Endothelial cell of umbilical vein (primary cell): ENCODE results near the gene LGI1. TPM values are rescaled to one million over a fixed set of nuclear protein-coding genes. Genes with fewer than 3 reads are reported as not detected.

Source experiments
- BruUV-seq: library from RNA; stranded (reverse); fragments of 400-500 nt; replicated peaks from 2 replicates; lab custom pipeline; 2021; lab: Mats Ljungman, UMichigan
- CTCF ChIA-PET: fragments of 300-600, 350-600 bp; sonication (Branson Sonifier 250); formaldehyde crosslinking; loops from one replicate; lab custom pipeline; 2021; ENCODE audit warnings: antibody characterized with exemption, inconsistent platforms; lab: Charles Lee
- POLR2A ChIA-PET: fragments of 300-600, 350-600 bp; sonication (Branson Sonifier 250); formaldehyde crosslinking; loops from one replicate; lab custom pipeline; 2021; ENCODE audit warnings: antibody characterized with exemption, inconsistent platforms; lab: Charles Lee
- DNase-seq: peaks from one replicate; pipeline ENCODE4 v3.0.0-alpha.2; 2011; ENCODE audit warnings: low read depth, low spot score
- FAIRE-seq: peaks from 2 replicates; lab custom pipeline; 2011; peaks lifted over from hg19 to GRCh38; lab: Jason Lieb, UNC
- H2AFZ ChIP-seq: 2 replicates; pipeline ENCODE4 v1.6.0; 2012; ENCODE audit warnings: low read depth, low read length, control low read depth, inconsistent platforms
- H3K27ac ChIP-seq: 2 replicates; pipeline ENCODE4 v1.5.1; 2011; ENCODE audit warnings: low read depth, mild to moderate bottlenecking, control low read depth, low read length, moderate library complexity; ENCODE audit not compliant: insufficient read depth
- H3K27me3 ChIP-seq, 2 experiments: 2 replicates each; pipeline versions ENCODE4 v1.6.0 to v1.6.1; 2011; ENCODE audit warnings: low read length in 2 of 2, mixed read lengths in 1 of 2; ENCODE audit not compliant: control insufficient read depth in 2 of 2, insufficient read depth in 2 of 2
- H3K36me3 ChIP-seq, 2 experiments: 2 replicates in 1 of 2; 3 replicates in 1 of 2; pipeline ENCODE4 v1.5.1; 2011; ENCODE audit warnings: low read length in 2 of 2, mild to moderate bottlenecking in 1 of 2, moderate library complexity in 1 of 2; ENCODE audit not compliant: control insufficient read depth in 2 of 2, insufficient read depth in 2 of 2; ENCODE audit errors: extremely low read depth in 1 of 2
- H3K4me1 ChIP-seq: 3 replicates; pipeline ENCODE4 v1.5.1; 2011; ENCODE audit warnings: mild to moderate bottlenecking, low read length; ENCODE audit not compliant: control insufficient read depth, insufficient read depth; ENCODE audit errors: extremely low read depth
- H3K4me2 ChIP-seq: 2 replicates; pipeline ENCODE4 v1.6.1; 2011; ENCODE audit warnings: low read length, control low read depth, mixed read lengths; ENCODE audit not compliant: insufficient read depth
- H3K4me3 ChIP-seq, 3 experiments: fragments of 200-600 bp in 1 of 3; sonication (generic), shearing (Covaris generic) in 1 of 3; replicated peaks in 1 of 3; 2 replicates each; pipeline ENCODE4 v1.5.1; 2011 to 2016; ENCODE audit warnings: control low read depth in 3 of 3, low read length in 3 of 3, mild to moderate bottlenecking in 2 of 3, inconsistent platforms in 1 of 3, low read depth in 1 of 3, moderate library complexity in 1 of 3; ENCODE audit not compliant: insufficient read depth in 1 of 3
- H3K79me2 ChIP-seq: 2 replicates; pipeline ENCODE4 v1.6.0; 2012; ENCODE audit warnings: low read length, inconsistent platforms; ENCODE audit not compliant: control insufficient read depth, insufficient read depth
- H3K9ac ChIP-seq: replicated peaks from 2 replicates; pipeline ENCODE3; 2011; ENCODE audit warnings: low read length, control low read depth; ENCODE audit not compliant: insufficient read depth; ENCODE audit errors: extremely low read depth
- H3K9me1 ChIP-seq: replicated peaks from 3 replicates; pipeline ENCODE4 v1.6.0; 2011; ENCODE audit warnings: mild to moderate bottlenecking, low read length; ENCODE audit not compliant: control insufficient read depth, insufficient read depth; ENCODE audit errors: extremely low read depth
- H3K9me3 ChIP-seq: replicated peaks from 2 replicates; pipeline ENCODE4 v1.5.1; 2012; ENCODE audit warnings: low read length, inconsistent platforms; ENCODE audit not compliant: control insufficient read depth, insufficient read depth
- H4K20me1 ChIP-seq: replicated peaks from 2 replicates; pipeline ENCODE3; 2011; ENCODE audit warnings: mild to moderate bottlenecking, low read length; ENCODE audit not compliant: control insufficient read depth, insufficient read depth; ENCODE audit errors: extremely low read depth
- CTCF ChIP-seq, 2 donors: IDR thresholded peaks; 1 replicate in 1 of 2; 2 replicates in 1 of 2; pipeline ENCODE4 v1.5.1; 2011; ENCODE audit warnings: low read length in 2 of 2, mild to moderate bottlenecking in 2 of 2, moderate library complexity in 2 of 2, control low read depth in 1 of 2, inconsistent platforms in 1 of 2, low read depth in 1 of 2; ENCODE audit not compliant: insufficient read depth in 1 of 2; ENCODE audit errors: extremely low read depth in 1 of 2
- EZH2 ChIP-seq: IDR thresholded peaks from 2 replicates; pipeline ENCODE4 v1.6.1; 2012; ENCODE audit warnings: borderline replicate concordance, low read depth, mild to moderate bottlenecking, moderate library complexity, low read length, inconsistent platforms; ENCODE audit not compliant: severe bottlenecking
- FOS ChIP-seq: IDR thresholded peaks from 2 replicates; pipeline ENCODE4 v1.6.1; 2011; ENCODE audit warnings: mild to moderate bottlenecking, low read length, moderate library complexity, borderline replicate concordance; ENCODE audit not compliant: insufficient read depth
- GATA2 ChIP-seq: IDR thresholded peaks from 2 replicates; pipeline ENCODE4 v1.7.0; 2011; ENCODE audit warnings: low read depth, mild to moderate bottlenecking, moderate library complexity, mixed read lengths, low read length; ENCODE audit not compliant: insufficient read length, insufficient read depth
- JUN ChIP-seq: IDR thresholded peaks from 2 replicates; pipeline ENCODE4 v1.6.1; 2011; ENCODE audit warnings: borderline replicate concordance, low read depth; ENCODE audit not compliant: insufficient read length, insufficient read depth
- MYC ChIP-seq: IDR thresholded peaks from one replicate; pipeline ENCODE4 v1.6.1; 2011; ENCODE audit warnings: mild to moderate bottlenecking, low read depth, low read length
- POLR2A ChIP-seq: IDR thresholded peaks from 2 replicates; pipeline ENCODE4 v1.6.1; 2012; ENCODE audit warnings: low read depth, mild to moderate bottlenecking, control low read depth, low read length
- POLR2AphosphoS5 ChIP-seq: IDR thresholded peaks from 2 replicates; pipeline ENCODE4 v1.6.1; 2012; ENCODE audit warnings: low read depth, mild to moderate bottlenecking, control low read depth, low read length, moderate library complexity; ENCODE audit not compliant: insufficient read depth
- dilution Hi-C: fragments of 300-500 bp; cut with MboI; formaldehyde crosslinking; loops from one replicate; pipeline ENCODE4 v1.15.0; 2019; ENCODE audit warnings: low sequenced_read_pairs; ENCODE audit not compliant: extremely low pct_ligation_motif_present
- intact Hi-C: fragments of 100-400 bp; cut with micrococcal nuclease; formaldehyde crosslinking; loops from one replicate; pipeline ENCODE4 v1.10.0; 2022
- polyA plus RNA-seq, 4 experiments: library from polyadenylated mRNA; depleted of rRNA in 3 of 4; stranded (reverse) in 3 of 4; unstranded in 1 of 4; fragments of >200 nt; gene quantifications; 2 replicates each; pipeline versions ENCODE4 v1.2.1 to v1.2.3, GENCODE V29; 2011 to 2012; ENCODE audit warnings: missing spikeins in 1 of 4
- total RNA-seq: library from RNA; stranded (reverse); gene quantifications from 2 replicates; pipeline ENCODE4 v1.2.3, GENCODE V29; 2021
- TF ChIP-seq, protein P1 (sequence below): IDR thresholded peaks from 2 replicates; pipeline ENCODE4 v1.6.1; 2011; ENCODE audit not compliant: insufficient read depth, insufficient read length

LGI1 gene
- total and polyA plus RNA-seq, 2 donors (not counting 3 experiments of a cell fraction or from before 2014, with no cell fraction given), result not detected

GRCh38 chr10:93813507-93814465 lies 56.0 kb downstream of the LGI1 start:
- H3K4me1 ChIP-seq, result no peaks in the 10 kb centered on the region
- H3K27ac ChIP-seq, result no peak overlapping the region
- intact Hi-C loops, result loop anchor here (1.0 to 10.0 kb wide), 3 partner anchors 46 to 631 kb away; no protein-coding TSS in a partner anchor
- no peaks in the 10 kb centered on the region for H3K36me3 ChIP-seq
- H3K9ac ChIP-seq, result no peak overlapping the region
- TF ChIP-seq CTCF (IDR thresholded peaks at IDR 0.05; ENCODE audit: extremely low read depth in 1 of 2, insufficient read depth in 1 of 2, low read depth in 1 of 2, low read length in 2 of 2) (peak; percentile 68 to 81), POLR2A (no peak), JUN (no peak), MYC (no peak), GATA2 (no peak), POLR2AphosphoS5 (no peak), EZH2 (no peak), FOS (no peak)
- TF ChIP-seq, protein P1, sequence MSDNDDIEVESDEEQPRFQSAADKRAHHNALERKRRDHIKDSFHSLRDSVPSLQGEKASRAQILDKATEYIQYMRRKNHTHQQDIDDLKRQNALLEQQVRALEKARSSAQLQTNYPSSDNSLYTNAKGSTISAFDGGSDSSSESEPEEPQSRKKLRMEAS, result peak; percentile 18
- H3K9me1 ChIP-seq, result no peaks in the 10 kb centered on the region
- FAIRE-seq (peak; percentile 54), DNase-seq (peak; percentile 55)
- dilution Hi-C loops, result no loop called here
- POLR2A ChIA-PET, result no interaction called here
- no peaks in the 10 kb centered on the region for H3K79me2 ChIP-seq
- no peaks in the 10 kb centered on the region for H4K20me1 ChIP-seq
- no peak overlapping the region for H2AFZ ChIP-seq
- peaks cover 20 to 22% of the 10 kb centered on the region in 2 experiments for H3K27me3 ChIP-seq
- no TSS peak for BruUV-seq
- H3K9me3 ChIP-seq, result no peaks in the 10 kb centered on the region
- H3K4me2 ChIP-seq, result no peak overlapping the region
- CTCF ChIA-PET, result interaction anchor here (0.7 to 4.4 kb wide), 6 partner anchors 44 to 630 kb away, joined by 3 to 70 read pairs (median 10); no protein-coding TSS in a partner anchor
- no peak overlapping the region for H3K4me3 ChIP-seq
